SU-DHL-6 (cell line): ENCODE measurements around the gene ALDOB.

Experiments
- CTCF ChIP-seq: fragments of 200-600 bp; sonication (generic); IDR thresholded peaks from one replicate; pipeline ENCODE4 v1.5.1; 2017; ENCODE audit warnings: antibody characterized with exemption, mild to moderate bottlenecking, low read length, moderate library complexity; ENCODE audit not compliant: insufficient read depth, poor library complexity, severe bottlenecking
- EZH2phosphoT487 ChIP-seq: fragments of 200-600 bp; sonication (generic), shearing (Covaris generic); conservative IDR thresholded peaks from 2 replicates; pipeline ENCODE4 v1.6.1; 2018; ENCODE audit warnings: mild to moderate bottlenecking, antibody characterized with exemption, low read length, moderate library complexity, mixed read lengths

DNA sequence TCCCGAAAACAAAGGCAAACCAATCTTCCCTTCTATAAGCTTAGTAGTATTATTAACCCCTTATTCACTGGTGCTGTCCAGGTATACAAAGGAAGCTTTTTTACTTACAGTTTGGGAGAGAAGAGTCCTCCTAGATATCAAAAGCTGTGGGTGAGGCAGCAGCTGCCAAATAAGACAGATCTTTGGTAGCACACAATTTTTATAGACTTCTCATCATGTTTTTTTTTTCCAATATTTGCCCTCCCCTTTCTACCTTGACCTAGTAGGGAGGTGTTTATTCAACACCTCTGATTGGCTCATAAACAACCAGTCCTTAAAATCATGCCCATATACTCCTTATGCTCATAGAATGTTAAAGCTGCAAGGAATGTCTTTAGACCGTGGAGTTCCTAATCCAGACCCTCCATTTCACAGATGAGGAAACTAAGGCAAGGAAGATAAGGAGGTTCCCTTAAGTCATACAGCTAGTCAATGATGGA lies at the start of gene ALDOB:
- TF ChIP-seq CTCF (no peak), EZH2phosphoT487 (no peak)
